ENCODE results near the gene OR10J4. TPM values are rescaled to one million over a fixed set of nuclear protein-coding genes. Genes with fewer than 3 reads are reported as not detected.

The OR10J4 gene
- not detected for total RNA-seq

DNA sequence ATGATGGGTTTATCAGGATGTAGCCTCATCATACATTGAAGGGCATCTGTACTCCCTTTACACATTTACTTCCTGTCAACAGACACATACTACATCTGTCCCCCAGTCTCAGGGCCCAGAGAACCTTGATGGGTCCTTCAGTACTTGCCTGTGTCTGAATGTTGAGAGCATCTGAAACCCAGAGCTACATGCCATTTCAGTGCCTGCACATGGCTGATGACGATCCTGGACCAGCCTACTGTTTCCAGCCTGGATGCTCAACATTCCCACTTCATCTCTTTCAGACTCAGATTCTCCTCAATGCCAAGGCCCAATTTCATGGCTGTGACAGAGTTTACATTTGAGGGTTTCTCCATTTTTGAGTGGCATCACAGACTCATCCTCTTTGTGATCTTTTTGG, at the start of gene OR10J4:
OR10J4 (plus strand) TSS at position 301 of the 400 bp plus-strand sequence.
- WGBS, 2 donors (ENCODE audit: low coverage in 1 of 2): 88 to 93% methylated on average over 1 of the region's 1 CpG
- in situ Hi-C loops (cut with MboI; ENCODE audit: low pct_ligation_motif_present in 1 of 4, low pct_unique_long_range_greater_than_20kb in 1 of 4, low sequenced_read_pairs in 3 of 4) (no loop called here), intact Hi-C loops (cut with DNase I; ENCODE audit: low total_unique reads) (no loop called here)
- TF ChIP-seq POLR2A (IDR thresholded peaks at IDR 0.05) (no peak), POLR2AphosphoS5 (IDR thresholded peaks at IDR 0.05) (no peak), EP300 (IDR thresholded peaks at IDR 0.05; ENCODE audit: low read depth) (no peak)
- TF ChIP-seq, protein P1, sequence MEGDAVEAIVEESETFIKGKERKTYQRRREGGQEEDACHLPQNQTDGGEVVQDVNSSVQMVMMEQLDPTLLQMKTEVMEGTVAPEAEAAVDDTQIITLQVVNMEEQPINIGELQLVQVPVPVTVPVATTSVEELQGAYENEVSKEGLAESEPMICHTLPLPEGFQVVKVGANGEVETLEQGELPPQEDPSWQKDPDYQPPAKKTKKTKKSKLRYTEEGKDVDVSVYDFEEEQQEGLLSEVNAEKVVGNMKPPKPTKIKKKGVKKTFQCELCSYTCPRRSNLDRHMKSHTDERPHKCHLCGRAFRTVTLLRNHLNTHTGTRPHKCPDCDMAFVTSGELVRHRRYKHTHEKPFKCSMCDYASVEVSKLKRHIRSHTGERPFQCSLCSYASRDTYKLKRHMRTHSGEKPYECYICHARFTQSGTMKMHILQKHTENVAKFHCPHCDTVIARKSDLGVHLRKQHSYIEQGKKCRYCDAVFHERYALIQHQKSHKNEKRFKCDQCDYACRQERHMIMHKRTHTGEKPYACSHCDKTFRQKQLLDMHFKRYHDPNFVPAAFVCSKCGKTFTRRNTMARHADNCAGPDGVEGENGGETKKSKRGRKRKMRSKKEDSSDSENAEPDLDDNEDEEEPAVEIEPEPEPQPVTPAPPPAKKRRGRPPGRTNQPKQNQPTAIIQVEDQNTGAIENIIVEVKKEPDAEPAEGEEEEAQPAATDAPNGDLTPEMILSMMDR (IDR thresholded peaks at IDR 0.05): no peak
- H3K9me3 ChIP-seq: no peaks in the 10 kb centered on the region
- H3K4me3 ChIP-seq: no peak within 1 kb of the TSS
- no peaks in the 10 kb centered on the region for H3K36me3 ChIP-seq
- H3K27ac ChIP-seq: no peak within 1 kb of the TSS
- DNase-seq: no peak
- H3K4me1 ChIP-seq: no peaks in the 10 kb centered on the region
- H3K27me3 ChIP-seq: no peaks in the 10 kb centered on the region

DNA sequence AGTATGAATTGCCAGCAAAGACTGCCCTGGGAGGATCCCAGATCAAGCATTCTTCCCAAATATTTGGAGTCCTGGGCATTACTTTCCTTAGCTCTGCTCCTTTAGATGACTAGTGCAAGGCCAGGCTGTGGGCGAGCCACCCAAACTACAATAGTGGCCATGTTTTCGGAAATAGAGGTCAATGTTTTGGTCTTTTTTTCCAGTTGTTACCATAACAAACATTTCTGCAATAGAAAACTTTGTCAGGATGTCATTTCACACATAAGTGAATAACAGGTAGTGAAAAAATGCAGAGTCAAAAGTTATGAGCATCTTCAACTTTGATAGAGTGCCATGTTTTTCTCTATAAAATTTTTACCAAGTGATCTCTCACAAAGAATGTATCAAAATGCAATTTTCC, 25.2 kb upstream of the OR10J4 start:
- WGBS, 2 donors (ENCODE audit: low coverage in 1 of 2): 82% methylated on average over 2 of the region's 2 CpGs; no CpG with 5 or more reads in 1 of the 2 donors
- in situ Hi-C loops (cut with MboI; ENCODE audit: low pct_ligation_motif_present in 1 of 4, low pct_unique_long_range_greater_than_20kb in 1 of 4, low sequenced_read_pairs in 3 of 4): no loop called here
- Histone ChIP-seq H3K27ac (no peak overlapping the region), H3K27me3 (no peaks in the 10 kb centered on the region), H3K4me3 (no peak overlapping the region), H3K36me3 (no peaks in the 10 kb centered on the region), H3K4me1 (no peaks in the 10 kb centered on the region), H3K9me3 (no peaks in the 10 kb centered on the region)
- intact Hi-C loops (cut with DNase I; ENCODE audit: low total_unique reads): no loop called here
- no peak for DNase-seq
- TF ChIP-seq, protein P1 (IDR thresholded peaks at IDR 0.05): no peak
- no peak for TF ChIP-seq EP300 (IDR thresholded peaks at IDR 0.05; ENCODE audit: low read depth)
- TF ChIP-seq POLR2A (IDR thresholded peaks at IDR 0.05): no peak
- no peak for TF ChIP-seq POLR2AphosphoS5 (IDR thresholded peaks at IDR 0.05)

DNA sequence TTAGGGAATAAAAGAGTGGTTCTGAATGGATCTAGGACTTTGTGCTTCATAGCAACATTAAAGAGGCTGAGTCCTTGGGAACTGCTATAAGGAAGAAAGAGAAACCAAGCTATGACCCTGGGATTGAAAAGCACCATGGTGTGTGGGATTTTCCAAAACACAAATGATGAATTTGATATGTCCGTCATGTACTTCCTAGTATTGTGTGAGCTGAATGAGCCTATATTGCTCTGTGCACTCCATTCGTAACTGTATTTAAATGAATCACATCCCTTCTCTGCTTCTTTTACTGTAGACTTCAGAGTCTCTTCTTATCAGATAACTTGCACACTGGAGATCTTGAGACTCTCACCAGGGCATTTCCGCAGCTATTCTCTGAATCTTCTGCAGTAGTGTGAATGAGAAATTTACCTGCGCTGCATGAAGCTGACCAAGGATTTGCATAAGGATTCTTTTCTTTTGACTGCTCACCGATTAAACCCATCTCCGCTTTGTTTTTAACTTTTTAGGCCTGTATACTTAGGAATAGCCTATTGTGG, 23.1 kb upstream of the OR10J4 start:
- 87 to 89% methylated on average over 6 of the region's 6 CpGs for WGBS, 2 donors (ENCODE audit: low coverage in 1 of 2)
- no peaks in the 10 kb centered on the region for H3K36me3 ChIP-seq
- H3K27me3 ChIP-seq: no peaks in the 10 kb centered on the region
- H3K9me3 ChIP-seq: no peaks in the 10 kb centered on the region
- in situ Hi-C loops (cut with MboI; ENCODE audit: low pct_ligation_motif_present in 1 of 4, low pct_unique_long_range_greater_than_20kb in 1 of 4, low sequenced_read_pairs in 3 of 4): no loop called here
- H3K27ac ChIP-seq: no peak overlapping the region
- intact Hi-C loops (cut with DNase I; ENCODE audit: low total_unique reads): no loop called here
- TF ChIP-seq, protein P1 (IDR thresholded peaks at IDR 0.05): no peak
- no peak for TF ChIP-seq EP300 (IDR thresholded peaks at IDR 0.05; ENCODE audit: low read depth)
- no peak for TF ChIP-seq POLR2AphosphoS5 (IDR thresholded peaks at IDR 0.05)
- TF ChIP-seq POLR2A (IDR thresholded peaks at IDR 0.05): no peak
- H3K4me3 ChIP-seq: no peak overlapping the region
- H3K4me1 ChIP-seq: no peaks in the 10 kb centered on the region
- DNase-seq: no peak

DNA sequence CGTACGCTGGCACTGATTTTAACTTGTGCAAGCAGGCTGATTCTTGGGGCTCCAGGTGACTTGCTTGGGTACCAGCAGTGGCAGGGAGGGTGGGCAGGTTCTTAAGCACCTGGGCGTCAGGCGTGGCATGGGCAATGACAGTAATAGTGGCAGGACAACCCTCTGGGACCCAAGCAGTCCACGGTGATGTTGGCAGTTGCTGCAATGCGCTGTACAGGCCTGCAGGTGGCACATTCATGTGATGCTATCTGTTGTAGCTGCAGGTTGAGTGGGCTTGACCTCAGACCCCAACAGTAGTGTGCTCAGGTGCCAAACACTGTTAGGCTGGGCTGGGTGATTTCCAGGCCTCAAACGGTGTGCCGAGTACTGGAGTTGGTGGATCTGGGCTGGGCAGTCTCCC, 10.2 kb upstream of the OR10J4 start:
- Histone ChIP-seq H3K36me3 (no peaks in the 10 kb centered on the region), H3K27me3 (no peaks in the 10 kb centered on the region), H3K27ac (no peak overlapping the region), H3K9me3 (peaks cover 7 to 11% of the 10 kb centered on the region in 2 donors), H3K4me3 (no peak overlapping the region), H3K4me1 (no peaks in the 10 kb centered on the region)
- no peak for TF ChIP-seq POLR2A (IDR thresholded peaks at IDR 0.05)
- TF ChIP-seq, protein P1 (IDR thresholded peaks at IDR 0.05): no peak
- intact Hi-C loops (cut with DNase I; ENCODE audit: low total_unique reads): no loop called here
- no peak for DNase-seq
- in situ Hi-C loops (cut with MboI; ENCODE audit: low pct_ligation_motif_present in 1 of 4, low pct_unique_long_range_greater_than_20kb in 1 of 4, low sequenced_read_pairs in 3 of 4): no loop called here
- 82% methylated on average over 8 of the region's 8 CpGs; no CpG with 5 or more reads in 1 of the 2 donors for WGBS, 2 donors (ENCODE audit: low coverage in 1 of 2)
